GM21390 (cell line): ENCODE results near the gene HDGFL2.

Experiments
- ATAC-seq: cut with Tn5 transposase; IDR thresholded peaks from one replicate; pipeline ENCODE4 v1.9.1; 2021; ENCODE audit not compliant: unreplicated experiment

The HDGFL2 gene

GRCh38 chr19:4496304-4496703 lies 24.2 kb downstream of the HDGFL2 start:
- ATAC-seq = no peak

GRCh38 chr19:4497770-4498389 lies 25.8 kb downstream of the HDGFL2 start:
- ATAC-seq = no peak

DNA sequence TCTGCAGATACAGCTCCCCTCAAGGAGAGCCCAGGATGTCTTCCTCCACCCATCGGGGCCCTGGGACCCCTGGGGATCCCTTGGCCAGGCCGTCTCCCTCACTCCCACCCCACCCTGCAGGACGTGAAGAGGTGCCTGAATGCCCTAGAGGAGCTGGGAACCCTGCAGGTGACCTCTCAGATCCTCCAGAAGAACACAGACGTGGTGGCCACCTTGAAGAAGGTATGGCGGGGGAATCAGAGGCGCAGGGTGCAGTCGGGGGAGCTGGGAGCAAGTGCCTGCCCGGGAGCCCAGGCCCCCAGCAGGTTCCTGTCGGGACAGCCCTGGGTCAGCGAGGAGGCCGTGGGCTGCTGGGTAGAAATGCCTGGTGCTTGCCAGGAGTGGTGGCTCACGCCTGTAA lies 26.6 kb downstream of the HDGFL2 start:
- ATAC-seq = no peak

- ATAC-seq = no peak
These were observed 27.2 kb downstream of the HDGFL2 start for GRCh38 chr19:4499318-4499717.

DNA sequence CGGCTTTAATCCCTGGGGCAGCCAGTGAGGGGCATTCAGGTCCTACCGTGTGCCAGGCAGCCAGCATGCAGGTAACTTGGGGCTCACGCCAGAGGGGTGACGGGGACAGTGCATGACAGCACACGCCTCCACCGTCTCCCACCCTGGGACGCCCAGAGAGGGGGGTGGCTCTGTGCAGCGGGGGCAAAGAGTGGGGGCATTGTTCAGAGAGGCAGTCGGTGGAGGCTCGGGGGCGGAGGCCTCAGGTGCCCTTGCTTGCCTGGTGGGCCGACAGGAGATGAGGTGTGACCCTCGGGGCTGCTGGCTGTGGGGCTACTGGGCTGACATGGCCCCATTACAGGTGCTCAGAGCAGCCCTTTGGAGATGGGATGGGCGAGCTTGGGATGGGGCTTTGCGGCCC lies 27.8 kb downstream of the HDGFL2 start:
- no peak for ATAC-seq

GRCh38 chr19:4500841-4501591 lies 28.9 kb downstream of the HDGFL2 start:
- ATAC-seq = no peak

- no peak for ATAC-seq
These were observed 29.6 kb downstream of the HDGFL2 start for GRCh38 chr19:4501691-4502090.

- ATAC-seq = no peak
These were observed 30.4 kb downstream of the HDGFL2 start for GRCh38 chr19:4502282-4503131.

GRCh38 chr19:4503132-4503824 lies 31.2 kb downstream of the HDGFL2 start:
- ATAC-seq = no peak

DNA sequence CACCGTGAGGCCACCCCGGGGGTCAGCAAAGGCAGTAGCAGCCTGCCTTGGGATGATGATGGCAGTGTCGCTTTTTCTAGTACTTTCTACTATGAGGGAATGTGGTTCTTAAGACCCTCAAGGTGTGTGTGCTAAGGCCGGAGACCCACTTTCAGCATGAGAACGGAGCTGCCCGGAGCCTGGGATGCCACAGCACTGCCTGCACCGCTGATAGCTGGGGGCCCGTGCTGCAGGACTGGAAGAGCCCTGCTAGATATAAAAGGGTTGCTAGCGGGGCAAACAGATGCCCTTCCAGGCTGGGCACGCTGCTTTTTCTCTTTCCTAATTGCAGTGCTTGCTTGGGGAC lies 31.7 kb downstream of the HDGFL2 start:
- ATAC-seq = no peak

DNA sequence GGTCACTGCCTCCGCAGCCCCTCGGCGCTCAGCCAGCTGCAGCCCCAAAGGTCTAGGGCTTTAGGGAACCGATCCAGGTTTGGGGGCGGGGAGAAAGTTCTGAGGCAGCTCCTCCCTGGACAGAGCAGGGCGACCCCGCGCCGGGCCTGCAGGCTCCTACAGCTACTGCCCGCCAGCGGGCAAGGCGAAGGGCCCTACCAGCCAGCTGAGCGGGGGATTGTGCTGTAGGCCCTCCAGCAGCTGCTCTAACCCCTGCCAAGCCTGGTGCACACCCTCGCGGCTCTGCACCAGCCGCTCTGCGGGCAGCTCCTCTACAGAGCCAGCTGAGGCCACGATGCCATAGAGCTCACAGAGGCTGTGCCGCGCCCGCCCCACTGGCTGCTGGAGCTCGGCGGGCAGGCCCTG lies 32.2 kb downstream of the HDGFL2 start:
- ATAC-seq = no peak

GRCh38 chr19:4504891-4505569 lies 32.9 kb downstream of the HDGFL2 start:
- ATAC-seq = no peak

DNA sequence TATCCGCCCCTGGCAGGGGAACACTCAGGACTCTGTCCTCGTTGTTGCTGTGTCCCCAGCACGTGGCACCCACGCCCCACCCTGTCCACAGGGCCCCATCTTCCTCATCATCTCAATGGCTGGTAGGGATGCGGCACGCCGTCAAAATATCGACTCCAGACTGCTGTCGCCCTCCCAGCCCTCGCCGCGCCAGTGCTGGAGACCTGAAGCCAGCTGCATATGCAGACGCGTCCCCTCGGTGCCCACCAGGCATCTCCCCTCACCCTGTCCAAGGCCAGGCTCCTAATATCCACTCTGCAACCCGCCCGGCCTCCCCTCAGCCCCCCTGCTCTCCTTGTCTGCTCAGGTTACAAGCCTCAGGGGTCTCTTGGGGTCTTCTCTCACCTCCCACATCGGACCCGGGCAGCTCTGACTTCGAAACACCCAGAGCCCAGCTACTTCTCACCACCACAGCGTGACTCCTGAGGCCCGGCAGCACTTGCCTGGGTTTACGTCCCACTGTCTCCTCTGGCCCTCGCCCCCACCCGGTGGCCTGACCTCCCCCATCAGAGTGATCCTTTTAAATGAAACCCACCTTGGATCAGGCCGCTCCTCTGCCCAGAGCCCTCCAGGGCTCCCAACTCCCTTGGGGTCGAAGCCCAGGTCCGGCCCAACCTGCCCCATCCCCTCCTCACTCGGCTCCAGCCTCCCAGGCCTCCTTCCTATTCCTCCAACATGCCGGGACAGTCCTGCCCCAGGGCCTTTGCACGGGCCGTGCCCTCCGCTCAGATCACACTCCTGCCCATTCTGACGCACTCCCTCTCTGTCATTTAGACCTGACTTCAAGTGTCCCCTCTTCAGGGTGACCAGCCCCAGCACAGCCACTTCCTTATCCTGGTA lies 33.7 kb downstream of the HDGFL2 start:
- ATAC-seq = no peak

DNA sequence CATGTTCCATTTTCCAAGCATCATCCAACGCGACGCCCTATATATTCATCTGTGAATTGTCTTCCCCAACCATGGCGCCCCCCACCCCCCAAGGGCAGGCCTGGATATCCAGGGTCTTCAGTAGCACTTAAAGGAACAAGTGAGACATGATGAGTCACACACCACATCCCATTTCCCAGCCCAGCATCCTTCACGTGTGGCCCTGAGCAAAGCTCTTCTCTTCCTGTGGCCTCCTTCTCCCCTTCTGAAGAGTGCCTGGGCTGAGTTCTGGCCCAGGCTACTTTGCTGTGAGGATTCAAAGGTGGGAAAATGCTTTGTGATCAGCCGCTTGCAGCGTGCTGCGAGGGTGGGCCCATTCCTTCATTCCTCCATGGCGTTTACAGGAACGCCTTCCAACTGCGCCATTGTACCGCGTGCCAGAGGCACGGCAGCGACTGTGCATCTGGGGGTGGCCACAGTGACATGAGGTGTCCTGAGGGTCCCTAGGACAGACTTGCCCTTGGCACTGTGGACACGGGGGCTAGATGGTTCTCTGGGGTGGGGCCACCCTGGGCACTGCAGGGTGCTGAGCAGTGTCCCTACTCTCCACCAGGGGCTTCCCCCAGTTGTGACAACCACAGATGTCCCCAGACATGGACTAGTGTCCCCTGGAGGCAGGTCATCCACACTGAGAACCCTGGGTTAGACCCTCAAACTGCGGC lies 34.5 kb downstream of the HDGFL2 start:
- ATAC-seq = no peak

GRCh38 chr19:4507150-4507452 lies 35.0 kb downstream of the HDGFL2 start:
- no peak for ATAC-seq

- no peak for ATAC-seq
These were observed 35.7 kb downstream of the HDGFL2 start for GRCh38 chr19:4507804-4508203.

- no peak for ATAC-seq
These were observed 36.6 kb downstream of the HDGFL2 start for GRCh38 chr19:4508698-4509097.

GRCh38 chr19:4510435-4511255 lies 38.5 kb downstream of the HDGFL2 start:
- no peak for ATAC-seq
